GM12892 (cell line): Measurements from ENCODE around the gene LCN10.

ENCODE experiments used
- POLR2A ChIP-seq: IDR thresholded peaks from 2 replicates; pipeline ENCODE4 v1.6.1; 2011; ENCODE audit warnings: low read depth, low read length, control low read depth
- POLR2AphosphoS5 ChIP-seq: IDR thresholded peaks from 2 replicates; pipeline ENCODE4 v1.6.1; 2011; ENCODE audit warnings: low read depth, low read length, control low read depth
- TAF1 ChIP-seq: IDR thresholded peaks from 2 replicates; pipeline ENCODE4 v1.6.1; 2011; ENCODE audit warnings: low read depth, mild to moderate bottlenecking, control low read depth, low read length, borderline replicate concordance

- no peak for TF ChIP-seq POLR2A
- TF ChIP-seq POLR2AphosphoS5: no peak
- no peak for TF ChIP-seq TAF1
Observed at GRCh38 chr9:136695955-136696354, 46.8 kb downstream of the LCN10 start.
